ENCODE results near the gene ELF1.
"Not testable (repeated sequence)": the region's sequence is repeated elsewhere in the genome, so short reads cannot be mapped to it uniquely, and the experiment has no call there.

Gene ELF1

DNA sequence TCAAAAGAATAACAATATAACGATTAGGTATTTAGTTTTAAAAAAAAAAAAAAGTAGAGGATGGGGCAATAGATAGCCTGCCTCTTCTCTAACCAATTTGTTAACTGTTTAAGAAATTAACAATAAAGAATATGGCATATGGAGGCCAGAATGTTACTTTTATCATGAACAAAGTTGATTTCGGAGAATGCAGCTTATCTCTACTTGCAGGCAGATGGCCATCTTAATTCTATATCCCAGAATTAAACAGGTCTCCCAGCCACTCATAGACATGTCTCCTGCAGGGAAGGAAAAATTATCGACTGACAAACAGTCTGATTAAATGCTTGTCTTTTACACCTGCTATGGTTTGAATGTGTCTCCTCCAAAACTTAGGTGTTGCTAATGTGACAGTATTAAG is 133.1 kb downstream of the ELF1 start:
- TF ChIP-seq, protein P1, sequence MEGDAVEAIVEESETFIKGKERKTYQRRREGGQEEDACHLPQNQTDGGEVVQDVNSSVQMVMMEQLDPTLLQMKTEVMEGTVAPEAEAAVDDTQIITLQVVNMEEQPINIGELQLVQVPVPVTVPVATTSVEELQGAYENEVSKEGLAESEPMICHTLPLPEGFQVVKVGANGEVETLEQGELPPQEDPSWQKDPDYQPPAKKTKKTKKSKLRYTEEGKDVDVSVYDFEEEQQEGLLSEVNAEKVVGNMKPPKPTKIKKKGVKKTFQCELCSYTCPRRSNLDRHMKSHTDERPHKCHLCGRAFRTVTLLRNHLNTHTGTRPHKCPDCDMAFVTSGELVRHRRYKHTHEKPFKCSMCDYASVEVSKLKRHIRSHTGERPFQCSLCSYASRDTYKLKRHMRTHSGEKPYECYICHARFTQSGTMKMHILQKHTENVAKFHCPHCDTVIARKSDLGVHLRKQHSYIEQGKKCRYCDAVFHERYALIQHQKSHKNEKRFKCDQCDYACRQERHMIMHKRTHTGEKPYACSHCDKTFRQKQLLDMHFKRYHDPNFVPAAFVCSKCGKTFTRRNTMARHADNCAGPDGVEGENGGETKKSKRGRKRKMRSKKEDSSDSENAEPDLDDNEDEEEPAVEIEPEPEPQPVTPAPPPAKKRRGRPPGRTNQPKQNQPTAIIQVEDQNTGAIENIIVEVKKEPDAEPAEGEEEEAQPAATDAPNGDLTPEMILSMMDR (IDR thresholded peaks at IDR 0.05; ENCODE audit: low read depth, low read length, missing control alignments): no peak
- H3K4me3 ChIP-seq (replicated peaks; ENCODE audit: low read depth, low read length): no peak overlapping the region
- no peak for DNase-seq (ENCODE audit: extremely low read depth, low read depth)

DNA sequence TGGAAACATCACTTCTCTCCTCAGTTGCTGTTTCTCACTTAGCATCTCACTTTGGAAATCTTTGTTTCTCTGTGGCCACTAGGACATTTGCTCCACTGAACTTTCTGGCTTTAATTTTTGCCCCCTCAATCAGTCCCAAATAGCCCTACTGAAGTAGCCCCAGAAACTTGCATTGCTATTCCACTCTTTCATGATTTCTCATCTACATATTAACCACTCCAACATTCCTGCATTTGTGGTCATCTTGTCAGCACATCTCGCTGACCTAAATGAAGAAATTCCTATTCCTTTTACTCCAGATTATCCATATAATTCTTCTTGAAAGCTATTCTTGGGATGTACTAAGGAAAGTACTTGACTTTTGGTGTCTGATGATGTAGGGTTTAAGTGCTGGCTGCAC is 134.9 kb downstream of the ELF1 start:
- H3K4me3 ChIP-seq (replicated peaks; ENCODE audit: low read depth, low read length); DNase-seq (ENCODE audit: extremely low read depth, low read depth): not testable (repeated sequence)
